Stimulated activated CD8-positive, alpha-beta memory T cell treated with anti-CD3 and anti-CD28 coated beads, Interleukin-12 subunit alpha, Interleukin-12 subunit beta, amount 100 ng/mL, for 4 hours (primary cell): ENCODE measurements around the gene IP6K1.
"Not testable (repeated sequence)": the region's sequence is repeated elsewhere in the genome, so short reads cannot be mapped to it uniquely, and the experiment has no call there.

Source experiments
- DNase-seq: peaks from one replicate; pipeline ENCODE4 v3.0.0-alpha.2; 2020; ENCODE audit warnings: low read depth

IP6K1 gene

DNA sequence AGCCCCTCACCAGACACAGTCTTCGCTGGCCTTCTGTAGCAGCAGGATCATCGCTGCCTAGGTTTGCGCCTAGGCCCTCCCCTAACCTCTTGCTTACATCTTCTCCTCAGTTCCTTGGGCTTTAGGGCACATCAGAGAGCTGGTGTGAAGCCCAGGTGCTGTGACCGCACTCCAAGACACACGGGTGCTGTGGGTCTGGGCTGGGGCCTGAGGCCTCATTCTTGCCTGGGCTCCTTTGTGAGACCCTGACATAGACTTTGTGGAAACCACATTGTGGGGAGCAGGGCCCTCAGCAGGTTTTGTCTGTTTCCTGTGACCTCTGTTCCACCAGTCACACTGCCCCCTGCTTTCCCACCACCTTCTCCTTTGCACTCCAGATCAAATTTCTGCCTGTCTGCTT lies 74.9 kb downstream of the IP6K1 start:
- no peak for DNase-seq

- no peak for DNase-seq
Observed at GRCh38 chr3:49709852-49710251, 76.5 kb downstream of the IP6K1 start.

DNA sequence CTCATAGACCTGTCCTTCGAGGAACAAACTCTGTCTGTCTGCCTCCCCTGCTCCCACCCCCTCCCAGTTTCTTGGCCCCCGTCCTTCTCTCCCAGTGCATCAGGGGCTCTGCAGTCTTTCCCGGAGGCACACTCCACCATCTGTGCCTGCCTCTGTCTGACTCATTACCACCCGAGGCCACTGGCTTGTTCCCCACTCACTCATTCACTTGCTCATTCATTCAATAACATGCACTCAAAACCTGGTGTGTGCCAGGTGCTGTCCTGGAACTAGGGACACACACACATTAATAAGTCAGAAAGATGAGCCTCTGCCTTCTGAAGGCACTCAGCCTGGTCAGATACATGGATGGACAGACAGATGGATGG lies 79.2 kb downstream of the IP6K1 start:
- no peak for DNase-seq

- no peak for DNase-seq
Observed at GRCh38 chr3:49706456-49707112, 79.8 kb downstream of the IP6K1 start.

DNA sequence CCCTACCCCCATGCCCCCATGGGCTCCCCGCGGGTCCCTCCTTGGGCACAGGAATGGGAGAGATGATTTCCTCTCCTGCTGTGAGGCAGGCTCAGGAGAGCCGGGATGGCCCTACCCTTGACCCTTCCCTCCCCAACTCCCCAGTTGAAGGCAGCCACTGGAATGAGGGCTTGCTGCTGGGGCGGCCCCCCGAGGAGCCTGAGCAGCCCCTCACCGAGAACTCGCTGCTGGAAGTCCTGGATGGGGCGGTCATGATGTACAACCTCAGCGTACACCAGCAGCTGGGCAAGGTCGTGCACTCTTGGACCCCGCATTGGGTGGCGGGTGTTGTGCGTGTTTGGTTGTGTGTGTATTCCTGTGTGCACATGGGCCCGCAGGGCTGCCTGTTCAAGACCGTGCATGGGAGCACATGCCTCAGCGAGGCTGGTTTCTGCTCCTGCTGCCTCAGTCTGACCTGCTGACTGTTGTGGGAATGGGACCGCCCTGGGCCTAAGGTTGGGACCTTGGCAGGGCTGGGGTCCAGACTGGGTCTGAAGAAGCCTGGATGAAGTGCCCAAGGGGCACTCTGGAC lies 80.9 kb downstream of the IP6K1 start:
- DNase-seq: no peak

DNA sequence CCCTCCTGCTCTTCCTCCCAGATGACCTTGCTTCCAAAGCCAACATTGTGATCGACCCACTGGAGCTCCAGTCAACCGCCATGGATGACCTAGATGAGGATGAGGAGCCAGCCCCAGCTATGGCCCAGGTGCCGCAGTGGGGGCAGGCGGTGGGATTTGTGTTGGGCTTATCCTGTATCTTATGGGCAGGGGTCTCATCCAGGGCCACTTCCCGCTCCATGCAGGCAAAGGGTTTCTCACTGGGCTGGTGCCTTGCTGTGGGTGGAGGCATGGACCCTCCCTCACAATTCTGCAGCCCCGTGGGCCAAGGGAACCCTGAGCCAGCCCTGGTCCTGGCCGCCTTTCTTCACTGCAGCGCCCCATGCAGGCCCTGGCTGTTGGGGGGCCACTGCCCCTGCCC lies 81.7 kb downstream of the IP6K1 start:
- no peak for DNase-seq

DNA sequence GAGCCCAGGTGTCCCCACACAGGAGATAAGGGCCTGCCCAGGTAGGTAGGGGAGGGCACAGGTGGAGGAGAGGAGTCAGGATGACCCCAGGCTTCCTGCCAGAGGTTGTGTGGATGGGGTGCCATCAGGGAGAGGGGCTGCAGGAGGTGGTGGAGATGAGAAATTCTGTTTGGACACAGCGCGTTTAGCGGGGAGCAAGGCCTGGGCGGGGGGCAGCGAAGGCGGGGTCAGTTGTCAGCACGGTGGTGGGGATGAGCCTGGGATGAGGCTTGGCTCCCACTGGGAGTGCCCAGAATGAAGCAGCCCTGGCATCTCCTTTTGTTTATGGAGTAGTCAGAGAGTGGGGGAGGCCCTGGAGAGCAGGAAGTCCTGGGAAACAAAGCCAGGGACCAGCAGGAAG lies 82.4 kb downstream of the IP6K1 start:
- no peak for DNase-seq

DNA sequence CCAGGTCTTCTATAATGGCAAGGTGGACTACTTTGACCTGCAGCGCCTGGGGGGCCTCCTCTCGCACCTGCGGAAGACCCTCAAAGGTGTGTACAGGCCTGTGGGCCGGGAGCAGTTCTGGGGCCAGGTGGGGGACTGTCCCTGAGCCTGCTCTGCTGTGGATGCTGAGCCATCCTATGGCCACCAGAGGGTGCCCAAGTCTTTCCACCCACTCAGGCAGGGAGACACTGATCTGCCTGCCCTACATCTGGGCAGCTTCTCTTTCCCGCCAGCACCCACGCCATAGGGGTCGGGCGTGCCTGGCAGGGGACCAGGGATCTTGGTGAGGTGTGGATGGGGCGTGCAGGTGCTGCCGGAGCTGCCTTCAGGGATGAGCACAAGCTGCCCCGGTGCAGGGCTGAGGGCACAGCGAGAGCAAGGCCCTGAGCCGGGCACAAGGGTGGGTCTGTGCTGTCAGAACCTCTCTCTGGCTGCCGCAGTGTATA lies 82.9 kb downstream of the IP6K1 start:
- DNase-seq: no peak

DNA sequence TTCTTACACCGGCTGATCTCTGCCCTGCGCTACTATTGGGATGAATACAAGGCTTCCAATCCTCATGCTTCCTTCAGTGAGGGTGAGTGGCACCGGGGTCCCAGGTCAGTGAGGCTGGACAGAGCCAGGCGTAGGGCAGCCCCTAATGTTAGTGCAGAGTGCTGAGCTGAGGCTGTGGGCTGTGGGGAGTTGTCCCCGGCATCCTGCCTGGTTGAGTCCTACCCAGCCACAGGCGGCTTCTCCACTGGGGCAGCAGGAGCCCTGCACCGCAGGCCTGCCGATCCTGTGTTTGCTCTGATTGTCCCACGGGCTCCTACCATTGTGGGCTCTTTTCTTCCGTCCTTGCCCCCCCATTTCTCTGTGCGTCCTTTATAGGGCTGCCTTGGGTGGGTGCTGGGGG lies 83.7 kb downstream of the IP6K1 start:
- no peak for DNase-seq

GRCh38 chr3:49701388-49702077 lies 84.8 kb downstream of the IP6K1 start:
- no peak for DNase-seq

GRCh38 chr3:49700453-49701128 lies 85.8 kb downstream of the IP6K1 start:
- DNase-seq: no peak

GRCh38 chr3:49700014-49700413 lies 86.3 kb downstream of the IP6K1 start:
- DNase-seq: no peak

- no peak for DNase-seq
Observed at GRCh38 chr3:49699281-49699979, 86.9 kb downstream of the IP6K1 start.

GRCh38 chr3:49695350-49696015 lies 90.9 kb downstream of the IP6K1 start:
- DNase-seq: not testable (repeated sequence)

DNA sequence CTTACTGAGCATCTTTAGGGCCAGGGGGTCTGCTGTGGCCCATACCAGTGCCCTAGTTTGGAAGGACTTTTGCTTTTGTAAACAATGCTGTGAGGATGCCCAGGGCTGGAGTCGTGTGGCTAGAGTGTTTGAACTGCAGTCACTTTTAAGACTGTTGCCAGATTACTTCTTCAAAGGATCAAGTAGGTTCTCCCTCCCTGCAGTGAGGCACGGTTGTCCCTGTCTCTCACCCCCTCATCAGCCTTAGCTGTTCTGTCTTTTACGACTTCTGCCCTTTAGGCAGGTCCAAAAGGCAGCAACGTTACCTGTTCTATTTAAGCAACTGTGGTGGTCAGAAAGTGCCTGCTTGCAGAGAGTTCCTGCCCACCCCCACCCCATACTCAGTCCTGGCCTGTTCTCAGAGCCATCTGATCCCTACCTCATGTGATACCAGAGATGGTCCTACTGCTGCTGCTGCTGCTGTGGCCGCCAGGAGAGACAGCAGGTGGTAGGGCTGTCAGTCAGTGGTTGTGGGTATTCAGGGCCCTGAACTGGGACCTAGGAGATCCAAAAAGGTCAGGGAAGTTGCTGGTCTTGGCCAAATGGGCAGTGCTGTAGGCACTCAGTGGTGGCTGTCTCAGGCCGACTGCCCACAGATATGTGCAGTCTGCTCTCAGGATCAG lies 91.8 kb downstream of the IP6K1 start:
- not testable (repeated sequence) for DNase-seq

- not testable (repeated sequence) for DNase-seq
Observed at GRCh38 chr3:49691481-49691880, 94.9 kb downstream of the IP6K1 start.

GRCh38 chr3:49690856-49691255 lies 95.5 kb downstream of the IP6K1 start:
- not testable (repeated sequence) for DNase-seq

GRCh38 chr3:49689908-49690624 lies 96.3 kb downstream of the IP6K1 start:
- DNase-seq: not testable (repeated sequence)

GRCh38 chr3:49689046-49689907 lies 97.1 kb downstream of the IP6K1 start, which contains the start of the genes MST1 and RNF123:
Gene MST1 (minus strand): TSS chr3:49689474. CDS start chr3:49688691, 783 bp downstream.
Gene RNF123 (plus strand): TSS chr3:49689557. CDS start chr3:49691166, 1,609 bp downstream.
- peak; percentile 87 for DNase-seq
